Karpas-422 (cell line): Measurements from ENCODE around the gene PIM1. TPM values are rescaled to one million over a fixed set of nuclear protein-coding genes. Genes with fewer than 3 reads are reported as not detected.
A peak's percentile ranks its signal among the peaks of the same experiment; 100 is the strongest.

Experiments
- DNase-seq: peaks from one replicate; pipeline ENCODE4 v3.0.0-alpha.2; 2015
- H2AFZ ChIP-seq: fragments of 200-600 bp; sonication (generic); 2 replicates; pipeline ENCODE4 v1.6.1; 2014; ENCODE audit warnings: antibody characterized with exemption, low read length, mixed read lengths
- H3K27ac ChIP-seq: fragments of 200-600 bp; sonication (generic); 2 replicates; pipeline ENCODE4 v1.5.1; 2014; ENCODE audit warnings: mild to moderate bottlenecking, low read length, moderate library complexity
- H3K27me3 ChIP-seq: fragments of 200-600 bp; sonication (generic); 2 replicates; pipeline ENCODE4 v1.6.1; 2014; ENCODE audit warnings: low read length, mixed read lengths
- H3K36me3 ChIP-seq: fragments of 200-600 bp; sonication (generic); 2 replicates; pipeline ENCODE4 v1.6.1; 2014; ENCODE audit warnings: low read length, mixed read lengths; ENCODE audit not compliant: insufficient read depth
- H3K4me1 ChIP-seq: fragments of 200-600 bp; sonication (generic); 2 replicates; pipeline ENCODE4 v1.6.1; 2014; ENCODE audit warnings: mild to moderate bottlenecking, low read length, mixed read lengths
- H3K4me2 ChIP-seq: fragments of 200-600 bp; sonication (generic); 2 replicates; pipeline ENCODE4 v1.6.1; 2014; ENCODE audit warnings: low read length, low read depth, mild to moderate bottlenecking; ENCODE audit not compliant: poor library complexity, severe bottlenecking
- H3K4me3 ChIP-seq: fragments of 200-600 bp; sonication (generic); 2 replicates; pipeline ENCODE4 v1.5.1; 2014; ENCODE audit warnings: mild to moderate bottlenecking, antibody characterized with exemption, low read length, mixed read lengths
- H3K79me2 ChIP-seq: fragments of 200-600 bp; sonication (generic); 2 replicates; pipeline ENCODE4 v1.6.1; 2014; ENCODE audit warnings: mild to moderate bottlenecking, low read length, mixed read lengths
- H3K9ac ChIP-seq: fragments of 200-600 bp; sonication (generic); 2 replicates; pipeline ENCODE4 v1.6.0; 2014; ENCODE audit warnings: low read length
- H3K9me2 ChIP-seq: fragments of 200-600 bp; sonication (generic), shearing (Covaris generic); replicated peaks from 2 replicates; pipeline ENCODE4 v1.6.0; 2014; ENCODE audit warnings: mild to moderate bottlenecking, low read length, moderate library complexity; ENCODE audit not compliant: insufficient read depth
- H3K9me3 ChIP-seq: fragments of 300-700, 200-600 bp; sonication (generic); 2 replicates; pipeline ENCODE4 v1.6.1; 2014; ENCODE audit warnings: low read length, mixed read lengths
- H4K20me1 ChIP-seq: fragments of 200-600 bp; sonication (generic); 2 replicates; pipeline ENCODE4 v1.6.1; 2014; ENCODE audit warnings: mild to moderate bottlenecking, antibody characterized with exemption, low read length, low read depth; ENCODE audit not compliant: insufficient read depth
- total RNA-seq: library from RNA; depleted of rRNA; stranded (reverse); fragments of >200 nt; shearing (Covaris generic); gene quantifications from 2 replicates; pipeline ENCODE4 v1.2.3, GENCODE V29; 2014; ENCODE audit warnings: low replicate concordance

Gene PIM1
- total RNA-seq, 1 experiment from 2014 or later, result 4.0 TPM

GRCh38 chr6:37135835-37136694, 33.9 kb upstream of the PIM1 start:
- Histone ChIP-seq H3K27ac (no peak overlapping the region), H4K20me1 (no peaks in the 10 kb centered on the region), H3K9ac (no peak overlapping the region), H3K9me3 (no peaks in the 10 kb centered on the region), H3K36me3 (no peaks in the 10 kb centered on the region), H3K9me2 (no peaks in the 10 kb centered on the region), H3K27me3 (no peaks in the 10 kb centered on the region), H3K79me2 (no peaks in the 10 kb centered on the region), H2AFZ (no peak overlapping the region), H3K4me1 (no peaks in the 10 kb centered on the region), H3K4me2 (no peak overlapping the region), H3K4me3 (no peak overlapping the region)
- DNase-seq, result no peak

GRCh38 chr6:37136821-37137200, 33.1 kb upstream of the PIM1 start:
- no peak overlapping the region for H3K9ac ChIP-seq
- no peak overlapping the region for H3K4me3 ChIP-seq
- no peaks in the 10 kb centered on the region for H3K9me2 ChIP-seq
- H3K36me3 ChIP-seq, result no peaks in the 10 kb centered on the region
- H3K79me2 ChIP-seq, result no peaks in the 10 kb centered on the region
- H3K4me2 ChIP-seq, result no peak overlapping the region
- H3K4me1 ChIP-seq, result no peaks in the 10 kb centered on the region
- H4K20me1 ChIP-seq, result no peaks in the 10 kb centered on the region
- H3K27me3 ChIP-seq, result no peaks in the 10 kb centered on the region
- H3K27ac ChIP-seq, result no peak overlapping the region
- DNase-seq, result no peak
- H3K9me3 ChIP-seq, result no peaks in the 10 kb centered on the region
- 0 out of 2 replicates have a peak overlapping the region, but pooled peaks have one; percentile 18 for H2AFZ ChIP-seq

GRCh38 chr6:37137201-37138090, 32.5 kb upstream of the PIM1 start:
- H3K27ac ChIP-seq, result no peak overlapping the region
- no peaks in the 10 kb centered on the region for H3K9me3 ChIP-seq
- no peak for DNase-seq
- H3K79me2 ChIP-seq, result no peaks in the 10 kb centered on the region
- no peaks in the 10 kb centered on the region for H3K36me3 ChIP-seq
- H3K27me3 ChIP-seq, result no peaks in the 10 kb centered on the region
- H2AFZ ChIP-seq, result peak overlapping the region; percentile 18; the same call in 1 of the 2 replicates
- H3K9me2 ChIP-seq, result no peaks in the 10 kb centered on the region
- no peaks in the 10 kb centered on the region for H4K20me1 ChIP-seq
- no peak overlapping the region for H3K4me2 ChIP-seq
- H3K4me3 ChIP-seq, result no peak overlapping the region
- no peaks in the 10 kb centered on the region for H3K4me1 ChIP-seq
- H3K9ac ChIP-seq, result no peak overlapping the region

GRCh38 chr6:37138856-37139229, 31.1 kb upstream of the PIM1 start:
- H3K9me3 ChIP-seq, result no peaks in the 10 kb centered on the region
- no peak overlapping the region for H3K4me2 ChIP-seq
- H3K4me3 ChIP-seq, result no peak overlapping the region
- no peak overlapping the region for H3K27ac ChIP-seq
- no peak overlapping the region for H3K9ac ChIP-seq
- no peaks in the 10 kb centered on the region for H3K4me1 ChIP-seq
- DNase-seq, result no peak
- no peaks in the 10 kb centered on the region for H3K79me2 ChIP-seq
- no peaks in the 10 kb centered on the region for H3K36me3 ChIP-seq
- no peaks in the 10 kb centered on the region for H3K9me2 ChIP-seq
- H3K27me3 ChIP-seq, result no peaks in the 10 kb centered on the region
- H2AFZ ChIP-seq, result no peak overlapping the region
- H4K20me1 ChIP-seq, result no peaks in the 10 kb centered on the region

- H3K4me2 ChIP-seq, result no peak overlapping the region
- no peaks in the 10 kb centered on the region for H3K27me3 ChIP-seq
These were observed 30.6 kb upstream of the PIM1 start for GRCh38 chr6:37139230-37139962.

DNA sequence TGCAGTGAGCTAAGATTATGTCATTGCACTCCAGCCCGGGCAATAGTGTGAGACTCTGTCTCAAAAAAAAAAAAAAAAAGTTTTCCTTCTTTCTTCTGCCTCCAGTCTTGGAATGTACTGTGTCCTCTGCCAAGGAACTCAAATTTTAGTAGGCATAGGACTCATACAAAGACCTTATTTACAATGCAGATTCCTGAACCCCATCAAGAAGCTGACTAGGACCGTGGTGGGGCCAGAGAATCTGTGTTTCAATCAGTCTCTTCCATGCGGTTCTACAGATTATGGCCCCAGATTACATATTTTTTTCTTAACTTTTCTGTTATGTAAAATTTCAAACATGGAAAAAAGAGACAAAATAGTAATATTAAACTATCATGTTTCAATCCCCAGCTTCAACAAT, 29.8 kb upstream of the PIM1 start:
- no peak overlapping the region for H3K9ac ChIP-seq
- no peaks in the 10 kb centered on the region for H3K36me3 ChIP-seq
- no peaks in the 10 kb centered on the region for H3K27me3 ChIP-seq
- H3K79me2 ChIP-seq, result no peaks in the 10 kb centered on the region
- H3K9me2 ChIP-seq, result no peaks in the 10 kb centered on the region
- no peak for DNase-seq
- no peak overlapping the region for H3K4me2 ChIP-seq
- no peaks in the 10 kb centered on the region for H4K20me1 ChIP-seq
- no peak overlapping the region for H3K27ac ChIP-seq
- H3K9me3 ChIP-seq, result no peaks in the 10 kb centered on the region
- H3K4me3 ChIP-seq, result no peak overlapping the region
- no peak overlapping the region for H2AFZ ChIP-seq
- no peaks in the 10 kb centered on the region for H3K4me1 ChIP-seq

More at GRCh38 chr6:37139230-37139962, 30.6 kb upstream of the PIM1 start:
- Histone ChIP-seq H3K9ac (no peak overlapping the region), H4K20me1 (no peaks in the 10 kb centered on the region), H3K27ac (no peak overlapping the region), H3K36me3 (no peaks in the 10 kb centered on the region), H3K9me2 (no peaks in the 10 kb centered on the region), H3K4me1 (no peaks in the 10 kb centered on the region), H2AFZ (no peak overlapping the region), H3K9me3 (no peaks in the 10 kb centered on the region), H3K4me3 (no peak overlapping the region), H3K79me2 (no peaks in the 10 kb centered on the region)
- DNase-seq, result no peak

GRCh38 chr6:37141281-37142049, 28.5 kb upstream of the PIM1 start:
- H3K9ac ChIP-seq, result no peak overlapping the region
- no peak overlapping the region for H3K27ac ChIP-seq
- no peak overlapping the region for H2AFZ ChIP-seq
- no peaks in the 10 kb centered on the region for H3K9me3 ChIP-seq
- no peak overlapping the region for H3K4me2 ChIP-seq
- no peaks in the 10 kb centered on the region for H3K9me2 ChIP-seq
- H3K36me3 ChIP-seq, result no peaks in the 10 kb centered on the region
- H3K4me3 ChIP-seq, result no peak overlapping the region
- no peaks in the 10 kb centered on the region for H3K79me2 ChIP-seq
- no peaks in the 10 kb centered on the region for H3K27me3 ChIP-seq
- H4K20me1 ChIP-seq, result no peaks in the 10 kb centered on the region
- no peaks in the 10 kb centered on the region for H3K4me1 ChIP-seq
- DNase-seq, result no peak
